ENCODE measurements around the gene TMEM158.

GRCh38 chr3:45199837-45200648, 26.0 kb downstream of the TMEM158 start:
- TF ChIP-seq POLR2AphosphoS5 (IDR thresholded peaks at IDR 0.05; ENCODE audit: low read depth, low read length) (no peak), CTCF (IDR thresholded peaks at IDR 0.05) (no peak), REST (IDR thresholded peaks at IDR 0.05; ENCODE audit: insufficient read depth in 1 of 2, low read depth in 2 of 2, low read length in 1 of 2) (no peak), SIN3A (IDR thresholded peaks at IDR 0.05; ENCODE audit: borderline replicate concordance, insufficient read depth, low read depth, low read length) (no peak), TCF7L2 (IDR thresholded peaks at IDR 0.05; ENCODE audit: low read depth, low read length) (no peak)

All from Panc1 (cell line).